Activated T-helper 1 cell treated with anti-CD3 and anti-CD28 coated beads, Interleukin-12 subunit alpha, Interleukin-12 subunit beta, Interleukin-2, Interleukin-4 antibody, amounts not matched to agents 30 ng/mL and 10 ng/mL and 1 ng/mL, durations not matched to agents 14 hours and 24 hours and 36 hours (primary cell): ENCODE measurements around the gene PSG1. TPM values are rescaled to one million over a fixed set of nuclear protein-coding genes. Genes with fewer than 3 reads are reported as not detected.
"Not testable (repeated sequence)": the region's sequence is repeated elsewhere in the genome, so short reads cannot be mapped to it uniquely, and the experiment has no call there.

ENCODE experiments used
- DNase-seq: peaks from one replicate; pipeline ENCODE4 v3.0.0; 2021; ENCODE audit warnings: low spot score
- H3K27ac Mint-ChIP-seq: one replicate; pipeline ENCODE4 v1.8.0; 2021; ENCODE audit warnings: mild to moderate bottlenecking, mixed read lengths
- H3K27me3 Mint-ChIP-seq: one replicate; pipeline ENCODE4 v1.8.0; 2022; ENCODE audit warnings: mild to moderate bottlenecking, moderate library complexity, mixed read lengths; ENCODE audit not compliant: insufficient read depth
- H3K36me3 Mint-ChIP-seq: one replicate; pipeline ENCODE4 v1.8.0; 2021; ENCODE audit warnings: low read depth, mixed read lengths
- H3K4me1 Mint-ChIP-seq: one replicate; pipeline ENCODE4 v1.8.0; 2021; ENCODE audit warnings: low read depth, mixed read lengths
- H3K4me3 Mint-ChIP-seq: one replicate; pipeline ENCODE4 v1.8.0; 2021; ENCODE audit warnings: mild to moderate bottlenecking, moderate library complexity, mixed read lengths
- H3K9me3 Mint-ChIP-seq: one replicate; pipeline ENCODE4 v1.8.0; 2021; ENCODE audit warnings: mixed read lengths
- intact Hi-C: fragments of 100-400 bp; cut with micrococcal nuclease; formaldehyde crosslinking; loops from one replicate; pipeline ENCODE4 v1.15.1; 2024
- total RNA-seq: library from RNA; stranded (reverse); gene quantifications from 2 replicates; pipeline ENCODE4 v1.2.3, GENCODE V29; 2022

The PSG1 gene
- total RNA-seq, 1 donor from 2014 or later: not detected

- H3K4me1 Mint-ChIP-seq, intact Hi-C loops, H3K27me3 Mint-ChIP-seq, H3K4me3 Mint-ChIP-seq, H3K36me3 Mint-ChIP-seq, H3K9me3 Mint-ChIP-seq, H3K27ac Mint-ChIP-seq, DNase-seq: not testable (repeated sequence)
Measured at GRCh38 chr19:42900561-42900960, 21.0 kb upstream of the PSG1 start.

GRCh38 chr19:42899674-42900073 lies 20.2 kb upstream of the PSG1 start:
- H3K36me3 Mint-ChIP-seq, H3K9me3 Mint-ChIP-seq, H3K4me1 Mint-ChIP-seq, intact Hi-C loops, H3K4me3 Mint-ChIP-seq, H3K27ac Mint-ChIP-seq, DNase-seq, H3K27me3 Mint-ChIP-seq: not testable (repeated sequence)

GRCh38 chr19:42899110-42899509 lies 19.6 kb upstream of the PSG1 start:
- DNase-seq, H3K27ac Mint-ChIP-seq, H3K27me3 Mint-ChIP-seq, H3K4me1 Mint-ChIP-seq, H3K4me3 Mint-ChIP-seq, intact Hi-C loops, H3K9me3 Mint-ChIP-seq, H3K36me3 Mint-ChIP-seq: not testable (repeated sequence)

GRCh38 chr19:42898656-42899055 lies 19.1 kb upstream of the PSG1 start:
- H3K27me3 Mint-ChIP-seq, DNase-seq, H3K27ac Mint-ChIP-seq, H3K36me3 Mint-ChIP-seq, H3K4me3 Mint-ChIP-seq, intact Hi-C loops, H3K9me3 Mint-ChIP-seq, H3K4me1 Mint-ChIP-seq: not testable (repeated sequence)

GRCh38 chr19:42897729-42898128 lies 18.2 kb upstream of the PSG1 start:
- H3K9me3 Mint-ChIP-seq, H3K36me3 Mint-ChIP-seq, H3K27ac Mint-ChIP-seq, H3K27me3 Mint-ChIP-seq, H3K4me1 Mint-ChIP-seq, intact Hi-C loops, DNase-seq, H3K4me3 Mint-ChIP-seq: not testable (repeated sequence)

GRCh38 chr19:42890446-42890845 lies 10.9 kb upstream of the PSG1 start:
- H3K4me1 Mint-ChIP-seq, H3K4me3 Mint-ChIP-seq, H3K27ac Mint-ChIP-seq, H3K27me3 Mint-ChIP-seq, H3K36me3 Mint-ChIP-seq, DNase-seq, intact Hi-C loops: not testable (repeated sequence)
- peaks cover 11% of the 10 kb centered on the region for H3K9me3 Mint-ChIP-seq

- intact Hi-C loops, H3K27ac Mint-ChIP-seq, H3K27me3 Mint-ChIP-seq, H3K9me3 Mint-ChIP-seq, DNase-seq, H3K36me3 Mint-ChIP-seq, H3K4me1 Mint-ChIP-seq, H3K4me3 Mint-ChIP-seq: not testable (repeated sequence)
Measured at GRCh38 chr19:42887876-42888445, 8.4 kb upstream of the PSG1 start.

- H3K36me3 Mint-ChIP-seq, DNase-seq, H3K27ac Mint-ChIP-seq, intact Hi-C loops, H3K4me3 Mint-ChIP-seq, H3K27me3 Mint-ChIP-seq, H3K4me1 Mint-ChIP-seq, H3K9me3 Mint-ChIP-seq: not testable (repeated sequence)
Measured at GRCh38 chr19:42882730-42883129, 3.2 kb upstream of the PSG1 start.

- H3K4me3 Mint-ChIP-seq, H3K4me1 Mint-ChIP-seq, H3K36me3 Mint-ChIP-seq, H3K27ac Mint-ChIP-seq, H3K9me3 Mint-ChIP-seq, intact Hi-C loops, H3K27me3 Mint-ChIP-seq, DNase-seq: not testable (repeated sequence)
Measured at GRCh38 chr19:42882010-42882409, 2.5 kb upstream of the PSG1 start.

GRCh38 chr19:42881279-42881678 lies 1.8 kb upstream of the PSG1 start:
- H3K27me3 Mint-ChIP-seq, H3K9me3 Mint-ChIP-seq, H3K4me1 Mint-ChIP-seq, H3K27ac Mint-ChIP-seq, H3K36me3 Mint-ChIP-seq, DNase-seq, intact Hi-C loops, H3K4me3 Mint-ChIP-seq: not testable (repeated sequence)

GRCh38 chr19:42880621-42881020 lies 1.1 kb upstream of the PSG1 start:
- H3K4me3 Mint-ChIP-seq, H3K4me1 Mint-ChIP-seq, H3K27ac Mint-ChIP-seq, H3K36me3 Mint-ChIP-seq, intact Hi-C loops, H3K9me3 Mint-ChIP-seq, DNase-seq, H3K27me3 Mint-ChIP-seq: not testable (repeated sequence)

GRCh38 chr19:42876596-42876995 lies 2.9 kb downstream of the PSG1 start:
- H3K27ac Mint-ChIP-seq, intact Hi-C loops: not testable (repeated sequence)

GRCh38 chr19:42875881-42876280 lies 3.6 kb downstream of the PSG1 start:
- intact Hi-C loops, H3K27me3 Mint-ChIP-seq, DNase-seq, H3K4me3 Mint-ChIP-seq, H3K36me3 Mint-ChIP-seq, H3K9me3 Mint-ChIP-seq, H3K27ac Mint-ChIP-seq, H3K4me1 Mint-ChIP-seq: not testable (repeated sequence)

More at GRCh38 chr19:42876596-42876995, 2.9 kb downstream of the PSG1 start:
- not testable (repeated sequence) for H3K9me3 Mint-ChIP-seq, H3K4me1 Mint-ChIP-seq, H3K4me3 Mint-ChIP-seq, DNase-seq, H3K36me3 Mint-ChIP-seq, H3K27me3 Mint-ChIP-seq
